ENCODE measurements around the gene KRT4. TPM values are rescaled to one million over a fixed set of nuclear protein-coding genes. Genes with fewer than 3 reads are reported as not detected.

Gene KRT4
- total and polyA plus RNA-seq, 2 experiments from 2014 or later = 4.2 to 8.7 TPM

DNA sequence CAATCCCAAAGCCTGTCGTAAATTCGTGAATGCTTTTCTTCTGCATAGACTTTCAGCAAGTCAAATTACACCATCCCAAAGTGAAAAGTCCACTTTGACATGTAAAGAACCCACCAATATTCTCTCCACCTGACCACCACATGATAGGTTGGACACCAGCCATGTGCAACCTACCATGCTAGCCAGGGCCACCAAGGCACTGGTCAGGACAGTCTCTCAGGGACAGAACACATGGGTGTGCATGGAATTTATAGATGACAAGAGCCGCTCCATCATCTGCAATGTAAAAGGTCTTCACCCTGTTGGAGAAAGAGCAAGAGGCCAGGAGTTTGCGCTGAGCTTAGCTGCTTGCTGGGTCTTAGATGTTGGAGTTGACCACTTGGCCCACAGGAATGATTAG is 31.4 kb downstream of the KRT4 start:
- WGBS (ENCODE audit: low lambda C conversion rate, missing lambda C conversion rate) = 95% methylated on average over 4 of the region's 4 CpGs
- Histone ChIP-seq H3K27me3 (peaks cover 10% of the 10 kb centered on the region), H3K27ac (no peak overlapping the region), H3K9me3 (ENCODE audit: low read depth) (no peaks in the 10 kb centered on the region), H3K9me2 (replicated peaks; ENCODE audit: insufficient read depth) (no peaks in the 10 kb centered on the region), H2AFZ (no peak overlapping the region), H3K4me3 (no peak overlapping the region), H4K20me1 (ENCODE audit: insufficient read depth, poor library complexity, severe bottlenecking) (no peaks in the 10 kb centered on the region), H3K36me3 (replicated peaks; ENCODE audit: insufficient read depth, low read depth) (no peaks in the 10 kb centered on the region), H3K4me2 (no peak overlapping the region), H3K79me2 (no peaks in the 10 kb centered on the region), H3K4me1 (ENCODE audit: insufficient read depth) (no peaks in the 10 kb centered on the region)
- TF ChIP-seq EZH2phosphoT487 (IDR thresholded peaks at IDR 0.05; ENCODE audit: low read depth, severe bottlenecking, unreplicated experiment) = no peak
- no peak for TF ChIP-seq EZH2 (IDR thresholded peaks at IDR 0.05; ENCODE audit: borderline replicate concordance)
- TF ChIP-seq, protein P1, sequence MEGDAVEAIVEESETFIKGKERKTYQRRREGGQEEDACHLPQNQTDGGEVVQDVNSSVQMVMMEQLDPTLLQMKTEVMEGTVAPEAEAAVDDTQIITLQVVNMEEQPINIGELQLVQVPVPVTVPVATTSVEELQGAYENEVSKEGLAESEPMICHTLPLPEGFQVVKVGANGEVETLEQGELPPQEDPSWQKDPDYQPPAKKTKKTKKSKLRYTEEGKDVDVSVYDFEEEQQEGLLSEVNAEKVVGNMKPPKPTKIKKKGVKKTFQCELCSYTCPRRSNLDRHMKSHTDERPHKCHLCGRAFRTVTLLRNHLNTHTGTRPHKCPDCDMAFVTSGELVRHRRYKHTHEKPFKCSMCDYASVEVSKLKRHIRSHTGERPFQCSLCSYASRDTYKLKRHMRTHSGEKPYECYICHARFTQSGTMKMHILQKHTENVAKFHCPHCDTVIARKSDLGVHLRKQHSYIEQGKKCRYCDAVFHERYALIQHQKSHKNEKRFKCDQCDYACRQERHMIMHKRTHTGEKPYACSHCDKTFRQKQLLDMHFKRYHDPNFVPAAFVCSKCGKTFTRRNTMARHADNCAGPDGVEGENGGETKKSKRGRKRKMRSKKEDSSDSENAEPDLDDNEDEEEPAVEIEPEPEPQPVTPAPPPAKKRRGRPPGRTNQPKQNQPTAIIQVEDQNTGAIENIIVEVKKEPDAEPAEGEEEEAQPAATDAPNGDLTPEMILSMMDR (IDR thresholded peaks at IDR 0.05; ENCODE audit: poor library complexity) = no peak
- DNase-seq (ENCODE audit: low spot score) = no peak

DNA sequence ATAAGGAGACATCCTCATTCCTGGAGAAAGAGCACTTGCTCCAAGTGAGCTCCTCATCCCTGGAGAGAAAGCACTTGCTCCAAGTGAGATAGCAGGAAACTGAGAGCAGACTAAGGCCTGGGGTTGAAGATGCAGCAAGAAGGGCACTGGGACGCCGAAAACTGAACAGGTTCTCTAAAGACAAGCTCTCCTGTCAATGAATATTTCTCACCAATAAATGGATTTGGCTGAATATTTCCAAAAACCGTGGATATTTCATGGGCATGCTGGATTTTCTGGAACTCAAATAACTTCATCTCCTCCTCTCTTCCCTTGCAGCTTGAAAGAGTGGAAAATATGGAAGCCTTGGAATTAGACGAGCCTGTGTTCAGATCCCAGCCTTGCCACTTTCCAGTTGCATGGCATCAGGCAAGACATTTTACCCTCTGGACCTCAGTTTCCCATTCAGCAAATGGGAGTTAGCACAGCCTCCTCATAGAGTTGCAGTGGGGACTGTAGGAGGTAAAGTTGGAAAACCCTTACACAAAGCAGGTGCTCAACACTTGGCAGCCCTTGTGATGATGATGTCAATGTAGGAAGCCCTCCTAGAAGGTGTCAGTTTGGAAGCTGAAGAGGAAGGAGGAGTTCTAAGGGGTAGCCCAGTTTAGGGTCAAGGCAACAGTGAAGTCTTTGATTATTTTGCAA is 32.4 kb downstream of the KRT4 start:
- H3K4me1 ChIP-seq (ENCODE audit: insufficient read depth) = no peaks in the 10 kb centered on the region
- H3K9me2 ChIP-seq (replicated peaks; ENCODE audit: insufficient read depth) = no peaks in the 10 kb centered on the region
- H3K36me3 ChIP-seq (replicated peaks; ENCODE audit: insufficient read depth, low read depth) = no peaks in the 10 kb centered on the region
- H3K9me3 ChIP-seq (ENCODE audit: low read depth) = no peaks in the 10 kb centered on the region
- TF ChIP-seq EZH2phosphoT487 (IDR thresholded peaks at IDR 0.05; ENCODE audit: low read depth, severe bottlenecking, unreplicated experiment) (no peak), EZH2 (IDR thresholded peaks at IDR 0.05; ENCODE audit: borderline replicate concordance) (no peak)
- TF ChIP-seq, protein P1 (IDR thresholded peaks at IDR 0.05; ENCODE audit: poor library complexity) = no peak
- H2AFZ ChIP-seq = no peak overlapping the region
- peaks cover 16% of the 10 kb centered on the region for H3K27me3 ChIP-seq
- 92% methylated on average over 4 of the region's 4 CpGs for WGBS (ENCODE audit: low lambda C conversion rate, missing lambda C conversion rate)
- H4K20me1 ChIP-seq (ENCODE audit: insufficient read depth, poor library complexity, severe bottlenecking) = no peaks in the 10 kb centered on the region
- H3K79me2 ChIP-seq = no peaks in the 10 kb centered on the region
- H3K27ac ChIP-seq = no peak overlapping the region
- H3K4me2 ChIP-seq = no peak overlapping the region
- DNase-seq (ENCODE audit: low spot score) = no peak
- no peak overlapping the region for H3K4me3 ChIP-seq

DNA sequence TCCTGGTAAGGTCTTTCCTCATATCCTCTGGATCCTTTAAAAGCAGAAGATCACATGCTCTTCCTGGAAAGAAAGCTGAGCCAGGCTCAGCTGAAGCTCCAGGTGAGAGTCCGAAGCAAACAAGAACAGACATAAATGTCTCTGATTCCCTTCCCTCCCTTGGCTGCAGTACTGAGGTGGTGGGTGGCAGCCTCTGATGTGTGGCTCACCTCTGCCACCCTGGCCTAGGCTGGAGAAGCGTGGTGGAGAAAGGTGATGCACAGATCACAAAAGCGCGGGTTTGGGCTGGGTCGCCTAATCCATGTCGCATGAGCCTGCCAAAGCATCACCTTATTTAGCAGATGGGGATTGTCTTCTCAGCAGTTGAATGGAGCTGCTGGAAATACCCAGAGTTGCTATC is 34.0 kb downstream of the KRT4 start:
- no peak for DNase-seq (ENCODE audit: low spot score)
- Histone ChIP-seq H4K20me1 (ENCODE audit: insufficient read depth, poor library complexity, severe bottlenecking) (no peaks in the 10 kb centered on the region), H3K4me2 (no peak overlapping the region), H3K9me3 (ENCODE audit: low read depth) (no peaks in the 10 kb centered on the region), H3K36me3 (replicated peaks; ENCODE audit: insufficient read depth, low read depth) (no peaks in the 10 kb centered on the region), H3K27me3 (peaks cover 16% of the 10 kb centered on the region), H3K4me1 (ENCODE audit: insufficient read depth) (no peaks in the 10 kb centered on the region), H3K79me2 (no peaks in the 10 kb centered on the region), H3K27ac (no peak overlapping the region), H3K9me2 (replicated peaks; ENCODE audit: insufficient read depth) (no peaks in the 10 kb centered on the region), H2AFZ (no peak overlapping the region), H3K4me3 (no peak overlapping the region)
- TF ChIP-seq, protein P1 (IDR thresholded peaks at IDR 0.05; ENCODE audit: poor library complexity) = no peak
- no peak for TF ChIP-seq EZH2phosphoT487 (IDR thresholded peaks at IDR 0.05; ENCODE audit: low read depth, severe bottlenecking, unreplicated experiment)
- no peak for TF ChIP-seq EZH2 (IDR thresholded peaks at IDR 0.05; ENCODE audit: borderline replicate concordance)
- 97% methylated on average over 6 of the region's 6 CpGs for WGBS (ENCODE audit: low lambda C conversion rate, missing lambda C conversion rate)
